NB4 (cell line): ENCODE results near the gene MROH2A.

Experiments
- MYC ChIP-seq: IDR thresholded peaks from 2 replicates; pipeline ENCODE4 v1.6.1; 2011; ENCODE audit warnings: low read depth, low read length
- POLR2A ChIP-seq: IDR thresholded peaks from 2 replicates; pipeline ENCODE4 v1.6.1; 2011; ENCODE audit warnings: mild to moderate bottlenecking; ENCODE audit not compliant: insufficient read length; ENCODE audit errors: extremely low read depth
- TF ChIP-seq, protein P1 (sequence below): IDR thresholded peaks from one replicate; pipeline ENCODE4 v1.5.1; 2012; ENCODE audit warnings: low read depth, low read length
- TF ChIP-seq, protein P2 (sequence below): IDR thresholded peaks from 2 replicates; pipeline ENCODE4 v1.6.1; 2011; ENCODE audit warnings: low read depth, low read length

DNA sequence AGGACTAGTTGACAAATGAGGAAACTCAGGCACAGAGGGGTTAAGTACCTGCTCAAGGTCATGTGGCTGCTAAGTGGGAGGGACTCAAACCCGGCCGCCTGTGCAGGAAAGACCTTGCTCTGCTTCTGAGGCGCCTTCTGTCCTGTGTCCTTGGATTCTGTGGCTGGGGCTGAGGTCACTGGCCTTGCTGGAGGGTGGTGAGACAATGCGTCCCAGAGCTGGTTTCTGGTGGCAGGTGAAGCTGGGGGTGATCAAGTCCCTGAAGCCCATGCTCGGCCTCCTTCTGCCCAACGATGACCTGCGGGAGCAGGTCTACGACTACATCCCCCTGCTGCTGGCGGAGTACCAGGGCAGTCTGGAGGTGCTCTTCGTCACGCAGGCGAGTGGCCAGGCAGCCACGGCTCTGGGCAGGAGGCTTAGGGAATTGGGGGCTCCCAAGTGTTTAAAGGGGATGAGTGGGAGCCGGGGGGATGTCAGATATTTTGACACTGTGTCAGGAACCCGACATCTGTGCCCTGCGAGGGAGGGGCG, 16.1 kb downstream of the MROH2A start:
- no peak for TF ChIP-seq POLR2A
- TF ChIP-seq, protein P1, sequence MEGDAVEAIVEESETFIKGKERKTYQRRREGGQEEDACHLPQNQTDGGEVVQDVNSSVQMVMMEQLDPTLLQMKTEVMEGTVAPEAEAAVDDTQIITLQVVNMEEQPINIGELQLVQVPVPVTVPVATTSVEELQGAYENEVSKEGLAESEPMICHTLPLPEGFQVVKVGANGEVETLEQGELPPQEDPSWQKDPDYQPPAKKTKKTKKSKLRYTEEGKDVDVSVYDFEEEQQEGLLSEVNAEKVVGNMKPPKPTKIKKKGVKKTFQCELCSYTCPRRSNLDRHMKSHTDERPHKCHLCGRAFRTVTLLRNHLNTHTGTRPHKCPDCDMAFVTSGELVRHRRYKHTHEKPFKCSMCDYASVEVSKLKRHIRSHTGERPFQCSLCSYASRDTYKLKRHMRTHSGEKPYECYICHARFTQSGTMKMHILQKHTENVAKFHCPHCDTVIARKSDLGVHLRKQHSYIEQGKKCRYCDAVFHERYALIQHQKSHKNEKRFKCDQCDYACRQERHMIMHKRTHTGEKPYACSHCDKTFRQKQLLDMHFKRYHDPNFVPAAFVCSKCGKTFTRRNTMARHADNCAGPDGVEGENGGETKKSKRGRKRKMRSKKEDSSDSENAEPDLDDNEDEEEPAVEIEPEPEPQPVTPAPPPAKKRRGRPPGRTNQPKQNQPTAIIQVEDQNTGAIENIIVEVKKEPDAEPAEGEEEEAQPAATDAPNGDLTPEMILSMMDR: no peak
- TF ChIP-seq, protein P2, sequence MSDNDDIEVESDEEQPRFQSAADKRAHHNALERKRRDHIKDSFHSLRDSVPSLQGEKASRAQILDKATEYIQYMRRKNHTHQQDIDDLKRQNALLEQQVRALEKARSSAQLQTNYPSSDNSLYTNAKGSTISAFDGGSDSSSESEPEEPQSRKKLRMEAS: no peak
- TF ChIP-seq MYC: no peak
